D721Med (cell line): ENCODE measurements around the gene CCNY.
"Not testable (repeated sequence)": the region's sequence is repeated elsewhere in the genome, so short reads cannot be mapped to it uniquely, and the experiment has no call there.

Source experiments
- DNase-seq: peaks from one replicate; pipeline ENCODE4 v3.0.0; 2011; ENCODE audit warnings: low spot score; ENCODE audit not compliant: insufficient read length
- FAIRE-seq: peaks from 2 replicates; lab custom pipeline; 2011; peaks lifted over from hg19 to GRCh38; lab: Jason Lieb, UNC
- TF ChIP-seq, protein P1 (sequence below): IDR thresholded peaks from 2 replicates; pipeline ENCODE4 v1.5.1; 2012; ENCODE audit warnings: mild to moderate bottlenecking, control low read depth; ENCODE audit not compliant: insufficient read depth; ENCODE audit errors: missing control alignments

The CCNY gene

DNA sequence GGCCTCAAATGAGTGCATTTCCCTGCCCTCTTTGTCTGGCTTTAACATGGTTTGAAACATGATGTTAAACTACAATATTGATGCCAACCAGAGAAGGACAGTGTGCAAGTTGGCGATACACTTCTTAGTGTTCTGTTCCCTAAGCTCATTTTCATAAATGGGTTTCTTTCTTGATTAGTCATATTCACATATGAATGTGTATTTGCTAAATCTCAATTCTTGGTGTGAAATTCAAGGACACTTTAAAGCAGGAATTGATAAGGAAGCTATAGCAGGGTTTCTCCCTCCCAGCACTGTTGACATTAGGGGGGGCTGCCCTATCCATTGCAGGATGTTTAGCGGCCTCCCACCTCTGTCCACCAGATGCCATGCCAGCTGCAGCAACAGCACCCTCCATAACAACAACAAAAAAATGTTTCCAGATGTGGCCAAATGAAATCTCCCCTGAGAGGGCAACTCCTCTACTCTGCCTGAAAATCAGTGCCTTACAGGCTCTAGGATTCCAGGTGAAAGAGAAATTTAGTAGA lies 13.1 kb downstream of the CCNY start:
- DNase-seq (no peak), FAIRE-seq (no peak)
- TF ChIP-seq, protein P1, sequence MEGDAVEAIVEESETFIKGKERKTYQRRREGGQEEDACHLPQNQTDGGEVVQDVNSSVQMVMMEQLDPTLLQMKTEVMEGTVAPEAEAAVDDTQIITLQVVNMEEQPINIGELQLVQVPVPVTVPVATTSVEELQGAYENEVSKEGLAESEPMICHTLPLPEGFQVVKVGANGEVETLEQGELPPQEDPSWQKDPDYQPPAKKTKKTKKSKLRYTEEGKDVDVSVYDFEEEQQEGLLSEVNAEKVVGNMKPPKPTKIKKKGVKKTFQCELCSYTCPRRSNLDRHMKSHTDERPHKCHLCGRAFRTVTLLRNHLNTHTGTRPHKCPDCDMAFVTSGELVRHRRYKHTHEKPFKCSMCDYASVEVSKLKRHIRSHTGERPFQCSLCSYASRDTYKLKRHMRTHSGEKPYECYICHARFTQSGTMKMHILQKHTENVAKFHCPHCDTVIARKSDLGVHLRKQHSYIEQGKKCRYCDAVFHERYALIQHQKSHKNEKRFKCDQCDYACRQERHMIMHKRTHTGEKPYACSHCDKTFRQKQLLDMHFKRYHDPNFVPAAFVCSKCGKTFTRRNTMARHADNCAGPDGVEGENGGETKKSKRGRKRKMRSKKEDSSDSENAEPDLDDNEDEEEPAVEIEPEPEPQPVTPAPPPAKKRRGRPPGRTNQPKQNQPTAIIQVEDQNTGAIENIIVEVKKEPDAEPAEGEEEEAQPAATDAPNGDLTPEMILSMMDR, result no peak

DNA sequence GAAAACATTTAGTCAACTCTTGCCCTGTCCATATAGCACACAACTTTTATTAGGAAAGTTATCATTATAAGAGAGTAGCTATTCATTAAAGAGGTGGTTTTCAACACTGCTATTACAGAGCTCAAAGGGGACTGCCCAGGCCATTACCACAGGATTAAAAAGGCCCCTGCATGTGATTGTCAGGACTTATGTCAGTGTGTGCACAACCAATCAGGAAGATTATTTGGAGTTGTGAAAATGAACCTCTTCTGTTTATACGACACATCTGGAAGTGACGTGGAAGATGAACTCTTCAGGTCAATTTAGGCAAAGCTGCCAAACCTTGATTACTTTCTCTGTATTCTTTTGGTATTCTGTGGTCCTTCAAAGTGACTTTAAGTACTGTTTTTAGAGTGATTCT lies 14.7 kb downstream of the CCNY start:
- no peak for FAIRE-seq
- DNase-seq, result no peak
- TF ChIP-seq, protein P1, result no peak

- FAIRE-seq, result no peak
- TF ChIP-seq, protein P1, result no peak
- no peak for DNase-seq
These were observed 15.8 kb downstream of the CCNY start for GRCh38 chr10:35352097-35352496.

GRCh38 chr10:35352512-35352911 lies 16.2 kb downstream of the CCNY start:
- DNase-seq (no peak), FAIRE-seq (no peak)
- TF ChIP-seq, protein P1, result no peak

DNA sequence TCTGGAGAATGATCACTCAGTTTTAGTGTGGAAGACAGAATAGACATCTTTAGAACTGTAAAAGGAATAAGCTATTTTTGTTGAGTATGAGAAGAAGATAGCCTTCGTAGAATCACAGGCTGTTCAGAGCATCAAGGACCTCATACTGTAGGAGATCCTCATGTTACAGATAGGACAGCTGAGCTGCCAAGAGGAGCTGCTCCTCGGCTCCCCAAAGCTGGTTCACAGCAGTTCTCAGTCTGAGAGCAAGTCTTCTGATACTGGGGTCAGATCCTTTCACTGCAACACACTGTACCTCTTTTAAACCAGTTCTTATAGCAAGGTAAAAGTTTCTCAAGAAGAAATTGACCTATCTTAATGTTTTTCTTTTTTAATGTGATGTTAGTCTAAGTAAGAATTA lies 17.1 kb downstream of the CCNY start:
- TF ChIP-seq, protein P1, result no peak
- FAIRE-seq, result no peak
- DNase-seq, result no peak

DNA sequence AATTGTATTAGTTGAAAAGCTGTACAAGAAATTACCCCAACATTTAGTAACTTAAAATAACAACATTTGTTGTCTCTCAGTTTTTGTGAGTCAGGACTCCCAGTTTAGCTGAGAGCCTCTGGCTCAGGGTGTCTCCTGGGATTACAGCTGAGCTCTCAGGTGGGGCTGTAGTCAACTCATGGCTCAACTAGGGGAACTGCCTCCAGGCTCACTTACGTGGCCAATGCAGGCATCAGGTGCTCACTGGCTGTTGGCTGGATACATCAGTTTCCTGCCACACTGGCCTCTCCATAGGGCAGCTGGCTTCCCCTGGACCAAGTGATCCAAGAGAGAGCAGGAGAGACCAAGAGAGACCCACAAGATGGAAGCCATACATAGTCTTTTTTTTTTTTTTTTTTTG lies 17.5 kb downstream of the CCNY start:
- TF ChIP-seq, protein P1, result no peak
- FAIRE-seq (no peak), DNase-seq (no peak)

DNA sequence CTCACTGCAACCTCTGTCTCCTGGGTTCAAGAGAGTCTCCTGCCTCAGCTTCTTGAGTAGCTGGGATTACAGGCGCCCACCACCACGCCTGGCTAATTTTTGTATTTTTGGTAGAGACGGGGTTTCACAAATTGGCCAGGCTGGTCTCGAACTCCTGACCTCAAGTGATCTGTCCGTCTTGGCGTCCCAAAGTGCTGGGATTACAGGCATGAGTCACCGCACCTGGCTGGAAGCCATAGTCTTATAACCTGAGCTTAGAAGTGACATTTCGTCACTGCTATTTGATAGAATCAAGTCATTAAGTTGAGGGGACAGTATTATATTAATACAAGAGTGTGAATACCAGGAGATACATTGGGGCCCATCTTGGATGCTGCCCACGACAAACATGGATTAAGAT lies 17.9 kb downstream of the CCNY start:
- DNase-seq, FAIRE-seq: not testable (repeated sequence)
